ENCODE results near the gene PLCB1.

Gene PLCB1

DNA sequence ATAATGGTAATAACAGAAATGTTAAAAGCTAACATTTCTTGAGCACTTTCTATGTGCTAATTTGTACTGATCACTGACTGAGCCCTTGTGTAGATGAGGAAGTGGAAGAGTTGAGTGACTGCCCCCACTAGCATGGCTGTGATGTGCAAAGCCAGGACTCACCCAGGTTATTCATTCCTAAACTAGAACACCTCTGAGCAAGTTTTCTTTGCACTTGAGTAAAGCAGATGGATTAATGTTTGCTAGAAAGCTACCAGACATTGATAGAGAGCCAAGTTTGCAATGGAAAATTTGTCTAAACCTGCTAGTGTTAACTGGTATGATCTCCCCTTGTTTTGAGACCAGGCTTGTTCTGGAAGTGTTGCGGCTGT lies 469.5 kb downstream of the PLCB1 start:
- no peak overlapping the region for H3K27ac ChIP-seq
- no peak for TF ChIP-seq ZFX (IDR thresholded peaks at IDR 0.05)
- TF ChIP-seq, protein P1, sequence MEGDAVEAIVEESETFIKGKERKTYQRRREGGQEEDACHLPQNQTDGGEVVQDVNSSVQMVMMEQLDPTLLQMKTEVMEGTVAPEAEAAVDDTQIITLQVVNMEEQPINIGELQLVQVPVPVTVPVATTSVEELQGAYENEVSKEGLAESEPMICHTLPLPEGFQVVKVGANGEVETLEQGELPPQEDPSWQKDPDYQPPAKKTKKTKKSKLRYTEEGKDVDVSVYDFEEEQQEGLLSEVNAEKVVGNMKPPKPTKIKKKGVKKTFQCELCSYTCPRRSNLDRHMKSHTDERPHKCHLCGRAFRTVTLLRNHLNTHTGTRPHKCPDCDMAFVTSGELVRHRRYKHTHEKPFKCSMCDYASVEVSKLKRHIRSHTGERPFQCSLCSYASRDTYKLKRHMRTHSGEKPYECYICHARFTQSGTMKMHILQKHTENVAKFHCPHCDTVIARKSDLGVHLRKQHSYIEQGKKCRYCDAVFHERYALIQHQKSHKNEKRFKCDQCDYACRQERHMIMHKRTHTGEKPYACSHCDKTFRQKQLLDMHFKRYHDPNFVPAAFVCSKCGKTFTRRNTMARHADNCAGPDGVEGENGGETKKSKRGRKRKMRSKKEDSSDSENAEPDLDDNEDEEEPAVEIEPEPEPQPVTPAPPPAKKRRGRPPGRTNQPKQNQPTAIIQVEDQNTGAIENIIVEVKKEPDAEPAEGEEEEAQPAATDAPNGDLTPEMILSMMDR (conservative IDR thresholded peaks at IDR 0.05), result no peak

DNA sequence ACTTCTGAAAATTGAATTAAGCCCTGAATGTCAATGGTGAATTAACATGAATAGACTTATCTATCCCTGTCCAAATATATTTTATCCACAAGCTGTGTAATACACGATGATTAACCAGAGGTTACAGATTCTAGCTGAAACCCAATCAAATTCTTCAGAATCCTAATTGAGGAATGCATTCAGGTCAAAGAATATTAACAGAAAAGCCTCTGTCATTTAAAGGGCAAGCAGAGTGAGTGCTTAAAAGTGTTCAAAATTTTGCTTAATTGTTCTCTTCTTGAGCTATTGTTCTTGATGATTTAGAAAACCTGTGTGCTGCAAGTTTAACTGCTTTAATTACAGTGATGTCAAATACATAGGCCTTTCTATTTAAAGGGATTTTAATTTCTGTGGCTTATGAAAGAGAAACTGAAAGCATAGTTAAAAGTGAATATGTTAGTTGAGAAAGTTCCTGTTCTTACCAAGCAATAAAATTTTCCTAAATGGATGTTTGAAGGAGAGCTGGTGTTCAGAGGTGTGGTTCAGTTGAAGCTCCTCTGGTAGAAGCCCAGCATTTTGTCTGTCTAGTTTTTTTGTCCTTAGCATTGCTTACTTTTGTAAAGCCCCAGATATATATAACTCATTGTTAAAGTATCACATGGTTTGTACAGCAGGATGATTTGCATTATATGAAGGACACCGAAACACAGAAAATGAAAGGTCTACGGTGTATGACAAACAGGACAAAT lies 470.5 kb downstream of the PLCB1 start:
- no peak overlapping the region for H3K27ac ChIP-seq
- TF ChIP-seq, protein P1 (conservative IDR thresholded peaks at IDR 0.05), result no peak
- TF ChIP-seq ZFX (IDR thresholded peaks at IDR 0.05), result no peak

DNA sequence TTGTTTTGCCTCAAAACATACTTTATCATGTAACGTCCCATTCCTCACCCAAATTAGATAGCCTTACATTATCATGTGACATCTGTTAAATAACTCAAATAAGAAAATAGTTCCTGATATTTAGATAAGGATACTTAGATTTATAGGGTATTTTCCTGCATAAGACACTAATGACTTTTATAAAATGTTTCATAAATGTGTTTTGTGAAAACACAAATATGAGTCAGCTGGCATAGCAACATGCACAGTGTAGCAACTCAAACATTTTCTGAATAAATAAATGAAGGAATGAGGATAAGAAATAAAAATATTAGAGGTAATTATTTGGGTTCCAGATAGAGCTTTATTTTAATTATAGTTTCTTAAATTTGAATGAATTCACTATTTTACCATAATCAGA lies 476.4 kb downstream of the PLCB1 start:
- no peak for TF ChIP-seq ZFX (IDR thresholded peaks at IDR 0.05)
- TF ChIP-seq, protein P1 (conservative IDR thresholded peaks at IDR 0.05), result no peak
- no peak overlapping the region for H3K27ac ChIP-seq

DNA sequence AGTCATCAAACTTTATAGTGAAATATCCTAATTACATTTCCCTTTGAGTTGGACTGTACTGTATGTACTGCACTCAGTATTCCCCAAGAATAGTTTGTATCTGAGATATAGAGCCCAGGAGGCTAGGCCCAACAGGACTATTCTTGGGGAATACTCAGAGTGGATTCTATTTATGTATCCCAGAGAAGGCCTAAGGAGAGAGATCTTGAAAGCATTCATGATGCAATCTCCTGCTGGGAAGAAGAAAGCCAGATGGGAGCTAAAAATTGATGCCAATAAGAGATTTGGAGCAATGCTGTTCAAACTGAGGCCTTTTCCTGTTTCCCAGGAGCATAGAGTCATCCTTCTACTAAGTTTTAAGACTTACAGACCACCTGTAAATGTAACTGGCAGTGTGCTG lies 484.7 kb downstream of the PLCB1 start:
- H3K27ac ChIP-seq, result no peak overlapping the region
- no peak for TF ChIP-seq ZFX (IDR thresholded peaks at IDR 0.05)
- TF ChIP-seq, protein P1 (conservative IDR thresholded peaks at IDR 0.05), result no peak

DNA sequence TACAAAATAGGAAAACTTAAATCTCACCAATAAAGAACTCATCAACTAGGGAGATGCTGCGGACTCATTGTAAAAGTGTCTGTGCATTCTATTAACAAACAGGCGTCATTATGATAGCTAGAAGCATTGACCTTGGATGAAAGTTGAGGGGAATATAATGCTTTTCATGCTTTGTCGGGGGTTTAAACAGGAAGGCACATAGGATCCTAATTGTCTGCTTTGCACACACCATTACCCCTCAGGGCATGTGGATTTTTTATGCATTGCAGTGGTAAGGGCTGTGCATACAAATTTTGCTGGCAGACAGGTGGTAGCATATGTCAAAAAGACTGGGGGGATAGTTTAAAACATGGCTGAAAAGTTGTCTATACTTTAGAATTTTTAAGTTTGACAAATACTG lies 488.9 kb downstream of the PLCB1 start:
- H3K27ac ChIP-seq, result no peak overlapping the region
- no peak for TF ChIP-seq ZFX (IDR thresholded peaks at IDR 0.05)
- TF ChIP-seq, protein P1 (conservative IDR thresholded peaks at IDR 0.05), result no peak

DNA sequence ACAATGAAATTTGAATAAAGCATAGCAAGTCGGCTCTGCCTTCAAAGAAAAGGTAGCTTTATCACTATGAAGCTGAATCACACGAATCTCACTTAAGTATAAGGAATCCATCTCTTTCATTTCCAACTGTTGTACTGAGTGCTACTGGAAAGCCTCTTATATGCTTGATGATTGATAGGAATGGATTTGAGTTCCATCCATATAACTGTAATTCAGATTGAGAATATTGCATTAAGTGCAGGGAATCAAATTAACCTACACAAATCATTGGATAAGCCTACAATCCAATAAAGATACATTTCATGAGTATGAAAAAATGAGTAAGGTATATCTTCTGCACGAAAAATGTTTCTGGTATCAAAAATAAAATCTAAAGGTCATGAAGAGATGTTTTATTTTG lies 492.0 kb downstream of the PLCB1 start:
- TF ChIP-seq ZFX (IDR thresholded peaks at IDR 0.05), result no peak
- TF ChIP-seq, protein P1 (conservative IDR thresholded peaks at IDR 0.05), result no peak
- no peak overlapping the region for H3K27ac ChIP-seq

DNA sequence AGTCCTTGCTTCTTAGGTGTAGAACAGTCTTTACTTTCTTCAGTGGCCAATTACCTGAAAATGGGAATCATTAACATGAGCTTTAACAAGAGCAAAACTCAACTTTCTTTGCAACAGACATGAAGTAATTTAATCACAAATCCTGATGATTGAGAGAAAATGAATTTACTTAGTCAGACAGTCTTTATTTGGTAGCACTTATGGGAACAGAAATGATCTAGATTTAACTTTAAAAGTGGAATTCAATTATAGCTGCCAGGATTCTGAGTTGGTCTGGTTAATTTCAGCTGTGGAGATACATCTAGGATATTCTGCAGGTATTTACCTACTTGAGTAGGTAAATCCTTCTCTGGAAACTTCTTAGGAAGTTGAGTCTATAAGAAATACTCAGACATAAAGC lies 492.6 kb downstream of the PLCB1 start:
- TF ChIP-seq, protein P1 (conservative IDR thresholded peaks at IDR 0.05), result no peak
- TF ChIP-seq ZFX (IDR thresholded peaks at IDR 0.05), result no peak
- H3K27ac ChIP-seq, result no peak overlapping the region
